GM18502 (cell line): ENCODE measurements around the gene MGLL.
A peak's percentile ranks its signal among the peaks of the same experiment; 100 is the strongest.

ENCODE experiments used
- ATAC-seq: cut with Tn5 transposase; IDR thresholded peaks from one replicate; pipeline ENCODE4 v1.9.1; 2021; ENCODE audit warnings: mild to moderate bottlenecking; ENCODE audit not compliant: unreplicated experiment, poor library complexity

MGLL gene

GRCh38 chr3:127698691-127699415, 123.5 kb downstream of the MGLL start:
- ATAC-seq = no peak

- ATAC-seq = no peak
Measured at GRCh38 chr3:127698286-127698685, 124.0 kb downstream of the MGLL start.

GRCh38 chr3:127697551-127698240, 124.6 kb downstream of the MGLL start:
- ATAC-seq = peak; percentile 74

GRCh38 chr3:127694467-127695215, 127.7 kb downstream of the MGLL start:
- ATAC-seq = no peak

- no peak for ATAC-seq
Measured at GRCh38 chr3:127693336-127693843, 128.9 kb downstream of the MGLL start.

GRCh38 chr3:127692501-127693335, 129.6 kb downstream of the MGLL start:
- no peak for ATAC-seq

- ATAC-seq = no peak
Measured at GRCh38 chr3:127691974-127692373, 130.3 kb downstream of the MGLL start.

GRCh38 chr3:127691489-127691888, 130.8 kb downstream of the MGLL start:
- ATAC-seq = no peak

- ATAC-seq = no peak
Measured at GRCh38 chr3:127690823-127691452, 131.4 kb downstream of the MGLL start.

- ATAC-seq = no peak
Measured at GRCh38 chr3:127690106-127690505, 132.2 kb downstream of the MGLL start.

- ATAC-seq = no peak
Measured at GRCh38 chr3:127689266-127689860, 133.0 kb downstream of the MGLL start.

- ATAC-seq = no peak
Measured at GRCh38 chr3:127688416-127689265, 133.7 kb downstream of the MGLL start.

GRCh38 chr3:127688022-127688415, 134.3 kb downstream of the MGLL start:
- ATAC-seq = no peak

GRCh38 chr3:127687228-127687737, 135.0 kb downstream of the MGLL start:
- no peak for ATAC-seq

- no peak for ATAC-seq
Measured at GRCh38 chr3:127686512-127686894, 135.8 kb downstream of the MGLL start.

GRCh38 chr3:127685708-127686511, 136.4 kb downstream of the MGLL start:
- no peak for ATAC-seq
